ENCODE results near the gene GLB1L3.
"Not testable (repeated sequence)": the region's sequence is repeated elsewhere in the genome, so short reads cannot be mapped to it uniquely, and the experiment has no call there.

The GLB1L3 gene

GRCh38 chr11:134275188-134275533 lies 1.0 kb upstream of the GLB1L3 start:
- no peak for DNase-seq (ENCODE audit: low read depth)

GRCh38 chr11:134276396-134277182 lies 410 bp downstream of the GLB1L3 start:
- DNase-seq (ENCODE audit: low read depth): no peak

- DNase-seq (ENCODE audit: low read depth): no peak
These were observed 1.2 kb downstream of the GLB1L3 start for GRCh38 chr11:134277183-134278001.

GRCh38 chr11:134278356-134278755 lies 2.2 kb downstream of the GLB1L3 start:
- no peak for DNase-seq (ENCODE audit: low read depth)

GRCh38 chr11:134281635-134282034 lies 5.5 kb downstream of the GLB1L3 start:
- DNase-seq (ENCODE audit: low read depth): not testable (repeated sequence)

- no peak for DNase-seq (ENCODE audit: low read depth)
These were observed 6.2 kb downstream of the GLB1L3 start for GRCh38 chr11:134282121-134283045.

GRCh38 chr11:134283461-134284230 lies 7.5 kb downstream of the GLB1L3 start:
- DNase-seq (ENCODE audit: low read depth): no peak

- not testable (repeated sequence) for DNase-seq (ENCODE audit: low read depth)
These were observed 8.2 kb downstream of the GLB1L3 start for GRCh38 chr11:134284349-134284748.

GRCh38 chr11:134287561-134287960 lies 11.4 kb downstream of the GLB1L3 start:
- DNase-seq (ENCODE audit: low read depth): no peak

- DNase-seq (ENCODE audit: low read depth): no peak
These were observed 12.3 kb downstream of the GLB1L3 start for GRCh38 chr11:134288486-134288885.

GRCh38 chr11:134289167-134289566 lies 13.0 kb downstream of the GLB1L3 start:
- no peak for DNase-seq (ENCODE audit: low read depth)

- no peak for DNase-seq (ENCODE audit: low read depth)
These were observed 13.6 kb downstream of the GLB1L3 start for GRCh38 chr11:134289789-134290188.

- no peak for DNase-seq (ENCODE audit: low read depth)
These were observed 14.5 kb downstream of the GLB1L3 start for GRCh38 chr11:134290646-134291045.

- no peak for DNase-seq (ENCODE audit: low read depth)
These were observed 15.0 kb downstream of the GLB1L3 start for GRCh38 chr11:134291196-134291595.

- DNase-seq (ENCODE audit: low read depth): no peak
These were observed 16.5 kb downstream of the GLB1L3 start for GRCh38 chr11:134292661-134293060.

GRCh38 chr11:134293119-134294113 lies 17.2 kb downstream of the GLB1L3 start:
- no peak for DNase-seq (ENCODE audit: low read depth)

GRCh38 chr11:134294664-134295063 lies 18.5 kb downstream of the GLB1L3 start:
- no peak for DNase-seq (ENCODE audit: low read depth)

GRCh38 chr11:134312223-134312622 lies 36.0 kb downstream of the GLB1L3 start:
- no peak for DNase-seq (ENCODE audit: low read depth)

GRCh38 chr11:134312807-134313206 lies 36.6 kb downstream of the GLB1L3 start:
- DNase-seq (ENCODE audit: low read depth): no peak

- DNase-seq (ENCODE audit: low read depth): no peak
These were observed 37.2 kb downstream of the GLB1L3 start for GRCh38 chr11:134313379-134313778.
